Left lobe of liver (tissue), 2 donors: ENCODE data around the gene EEF2. TPM values are rescaled to one million over a fixed set of nuclear protein-coding genes. Genes with fewer than 3 reads are reported as not detected.
A peak's percentile ranks its signal among the peaks of the same experiment; 100 is the strongest.

Experiments used
- ATAC-seq: fragments of 200-7000 bp; cut with Tn5 transposase; one replicate; pipeline ENCODE4 v1.9.1; 2020; ENCODE audit warnings: mild to moderate bottlenecking, moderate library complexity
- DNase-seq: peaks from one replicate; pipeline ENCODE4 v3.0.0-alpha.2; 2020; ENCODE audit warnings: low spot score
- total RNA-seq: library from RNA; stranded (reverse); gene quantifications from one replicate; pipeline ENCODE4 v1.2.1, GENCODE V29; 2021
- donor health status: DM: no; HTN: no; CAD: no; lungs with moderate emphysema.
- donor health status: DM: no; HTN: yes; CAD: no.

Gene EEF2
- 1,272 TPM for total RNA-seq

DNA sequence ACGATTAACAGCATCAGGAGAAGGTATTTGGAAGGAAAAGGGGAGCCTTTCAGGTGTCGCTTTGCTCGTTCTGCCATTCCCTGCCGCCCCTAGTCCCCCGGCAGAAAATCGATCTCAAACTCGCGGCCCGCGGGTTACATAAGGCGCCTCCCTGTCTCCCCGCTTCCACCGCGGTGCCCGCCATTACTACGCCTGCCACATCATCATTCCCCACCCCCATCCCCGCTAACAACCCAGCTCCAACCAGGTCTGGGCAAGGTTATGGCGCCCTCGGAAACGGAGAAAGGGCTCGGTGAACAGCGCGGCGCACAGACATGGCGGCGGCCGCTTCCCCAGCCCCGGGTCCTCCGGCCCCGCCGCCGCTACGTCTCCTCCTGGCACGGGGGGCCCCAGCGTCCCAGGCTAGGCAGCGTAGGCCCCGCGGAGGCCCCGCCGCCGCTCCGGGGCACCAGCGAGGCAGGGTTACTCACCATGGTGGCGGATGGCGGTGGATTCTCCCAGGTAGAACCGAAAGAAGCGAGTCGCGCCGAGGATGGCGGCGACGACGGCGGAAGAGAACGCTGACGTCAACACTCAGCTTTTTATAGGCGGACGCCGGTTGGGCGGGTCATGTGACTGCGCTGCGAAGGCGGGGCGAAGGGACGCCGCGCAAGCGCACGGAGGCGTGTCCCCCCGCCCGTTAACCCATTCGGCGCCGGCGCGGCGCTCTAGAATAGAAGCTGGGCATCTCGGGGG is at the start of gene EEF2:
Gene EEF2, minus strand, starts transcription at position 556 of the 735 bp plus-strand sequence. Its CDS starts 83 bp downstream, at position 473.
- peak; percentile 57 for ATAC-seq

GRCh38 chr19:4034048-4035017 is 49.1 kb upstream of the EEF2 start:
- DNase-seq (no peak), ATAC-seq (peak; percentile 3)

More for the DNA sequence above, at the start of gene EEF2:
- DNase-seq = peak; percentile 91

GRCh38 chr19:4033028-4033956 is 48.0 kb upstream of the EEF2 start:
- DNase-seq = no peak
- no peak for ATAC-seq

DNA sequence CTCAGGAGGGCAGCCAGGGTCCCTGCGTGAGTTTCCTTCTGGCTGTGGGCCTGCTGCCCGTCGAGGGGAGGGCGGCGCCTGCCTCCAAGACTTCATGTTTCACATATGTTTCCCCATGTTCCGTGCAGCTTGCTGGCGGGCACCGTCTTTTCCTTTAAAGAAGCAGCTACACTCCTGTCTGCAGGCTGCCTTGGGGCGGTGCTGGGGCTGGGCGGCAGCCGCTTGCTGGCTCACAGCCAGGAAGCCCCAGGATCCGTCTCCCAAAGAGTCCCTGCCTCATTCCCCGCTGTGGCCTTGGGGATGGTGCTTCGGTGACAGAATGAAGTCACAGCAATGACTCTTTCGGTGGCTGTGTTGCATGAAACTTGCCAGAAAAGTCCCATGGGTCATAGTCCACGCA is 47.2 kb upstream of the EEF2 start:
- no peak for DNase-seq
- ATAC-seq = no peak

DNA sequence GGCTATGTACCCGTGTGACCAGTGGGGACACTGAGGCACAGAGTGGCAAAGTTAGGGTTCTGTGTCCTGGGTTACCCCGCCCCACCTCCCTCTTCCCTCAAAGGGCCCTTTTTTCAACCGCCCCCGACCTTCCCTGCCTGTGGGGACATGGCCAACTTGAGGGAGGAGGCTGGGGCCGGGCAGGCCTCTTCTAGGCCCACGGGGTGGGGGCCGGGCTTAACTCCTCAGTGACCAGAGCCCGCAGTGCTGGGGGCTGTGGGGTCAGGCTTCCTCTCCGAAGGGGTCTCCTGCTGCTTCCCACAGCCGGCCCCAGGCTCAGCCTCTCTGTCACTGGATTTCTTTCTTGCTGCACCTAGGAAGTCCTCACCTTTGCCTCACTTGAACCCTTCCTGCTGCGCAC is 46.2 kb upstream of the EEF2 start:
- no peak for ATAC-seq
- DNase-seq = no peak

- DNase-seq (no peak), ATAC-seq (no peak)
Observed at GRCh38 chr19:4030981-4031380, 45.7 kb upstream of the EEF2 start.

DNA sequence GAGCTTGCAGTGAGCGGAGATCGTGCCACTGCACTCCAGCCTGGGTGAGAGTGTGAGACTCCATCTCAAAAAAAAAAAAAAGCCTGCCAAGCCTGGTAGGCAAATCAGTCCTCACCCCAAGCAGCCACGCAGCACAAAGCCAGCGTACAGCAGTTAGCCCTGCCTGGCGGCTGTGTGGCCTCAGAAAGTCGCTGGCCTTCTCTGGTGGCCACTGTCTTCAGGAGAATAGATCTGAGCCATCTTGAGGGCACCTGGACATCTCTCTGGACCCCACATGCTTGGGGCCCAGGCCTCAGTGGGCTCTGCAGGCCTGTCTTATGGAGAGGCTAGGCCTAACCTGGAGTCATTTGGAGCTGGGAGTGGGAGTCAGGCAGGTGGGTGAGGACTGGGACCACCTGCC is 45.3 kb upstream of the EEF2 start:
- DNase-seq (no peak), ATAC-seq (no peak)

DNA sequence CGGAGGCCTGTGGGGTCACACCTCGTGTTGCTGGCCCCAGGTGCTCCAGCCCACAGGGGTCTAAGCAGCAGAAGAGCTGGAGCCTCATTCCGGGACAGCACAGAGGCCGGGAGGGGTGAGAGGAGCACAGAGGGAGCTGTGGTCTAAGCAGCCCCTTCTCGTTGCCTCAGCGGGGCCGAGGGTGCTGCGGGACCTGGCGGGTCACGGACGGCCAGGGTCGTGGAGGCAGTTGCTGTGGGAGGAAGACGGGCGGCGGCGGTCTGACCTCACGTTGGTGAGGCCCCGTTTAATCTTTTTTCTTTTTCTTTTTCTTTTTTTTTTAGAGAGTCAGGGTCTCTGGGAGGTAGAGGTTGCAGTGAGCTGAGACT is 44.0 kb upstream of the EEF2 start:
- no peak for DNase-seq
- ATAC-seq = no peak

DNA sequence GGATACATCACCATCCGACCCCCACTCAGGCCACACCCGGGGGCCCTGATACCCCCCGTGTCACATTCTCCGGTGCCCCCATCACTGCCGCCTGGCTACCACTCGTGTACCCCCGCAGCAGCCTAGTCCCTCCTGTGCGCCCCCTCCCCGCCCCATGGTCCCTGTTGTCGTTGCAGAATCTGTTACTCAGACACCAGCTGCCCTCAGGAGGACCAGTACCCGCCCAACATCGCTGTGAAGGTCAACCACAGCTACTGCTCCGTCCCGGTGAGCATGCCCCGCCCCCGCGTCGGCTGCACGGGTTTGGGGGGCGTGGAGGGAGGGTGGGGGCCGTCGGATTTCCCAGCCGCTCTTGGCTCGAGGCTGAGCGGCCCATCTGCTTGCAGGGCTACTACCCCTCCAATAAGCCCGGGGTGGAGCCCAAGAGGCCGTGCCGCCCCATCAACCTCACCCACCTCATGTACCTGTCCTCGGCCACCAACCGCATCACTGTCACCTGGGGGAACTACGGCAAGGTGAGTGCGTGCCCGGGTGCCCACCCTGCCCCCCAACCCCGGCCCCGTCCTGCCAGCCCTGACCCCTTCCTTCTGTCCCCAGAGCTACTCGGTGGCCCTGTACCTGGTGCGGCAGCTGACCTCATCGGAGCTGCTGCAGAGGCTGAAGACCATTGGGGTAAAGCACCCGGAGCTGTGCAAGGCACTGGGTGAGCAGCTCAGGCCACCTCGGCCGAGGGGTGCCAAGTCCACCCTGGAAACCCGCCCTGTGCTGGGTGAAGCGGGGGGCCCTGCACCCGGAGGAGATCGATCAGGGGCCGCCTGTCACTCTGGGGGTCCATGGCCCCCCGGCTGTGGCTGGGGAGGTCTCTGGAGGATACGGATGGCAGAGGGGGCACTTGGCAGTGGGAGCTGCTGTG is 43.3 kb upstream of the EEF2 start:
- no peak for DNase-seq

GRCh38 chr19:4027146-4027545 is 41.9 kb upstream of the EEF2 start:
- ATAC-seq (no peak), DNase-seq (no peak)

More for the DNA sequence above, 43.3 kb upstream of the EEF2 start:
- ATAC-seq = no peak

DNA sequence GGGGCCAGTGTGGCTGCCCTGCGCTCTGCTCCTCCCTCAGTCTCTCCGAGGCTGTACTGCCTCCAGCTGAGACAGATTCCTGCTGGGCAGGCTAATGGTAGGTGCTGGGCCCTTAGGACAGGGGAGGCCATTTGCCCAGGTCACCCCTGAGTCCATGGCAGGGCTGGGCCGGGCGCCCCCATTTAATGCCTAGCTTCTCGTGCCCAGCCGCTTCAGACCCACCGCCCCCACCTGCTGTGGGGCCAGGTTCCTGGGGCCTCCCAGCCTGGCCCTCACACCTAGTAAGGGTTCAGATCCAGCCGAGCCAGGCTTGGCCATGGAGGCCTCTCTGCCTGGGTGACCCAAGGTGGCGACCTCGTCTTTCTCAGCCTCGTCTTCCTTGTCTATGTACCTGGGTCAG is 40.1 kb upstream of the EEF2 start:
- no peak for ATAC-seq

GRCh38 chr19:4023600-4024398 is 38.5 kb upstream of the EEF2 start:
- DNase-seq = peak; percentile 48
- peak; percentile 59 for ATAC-seq

More for the DNA sequence above, 40.1 kb upstream of the EEF2 start:
- DNase-seq = no peak

DNA sequence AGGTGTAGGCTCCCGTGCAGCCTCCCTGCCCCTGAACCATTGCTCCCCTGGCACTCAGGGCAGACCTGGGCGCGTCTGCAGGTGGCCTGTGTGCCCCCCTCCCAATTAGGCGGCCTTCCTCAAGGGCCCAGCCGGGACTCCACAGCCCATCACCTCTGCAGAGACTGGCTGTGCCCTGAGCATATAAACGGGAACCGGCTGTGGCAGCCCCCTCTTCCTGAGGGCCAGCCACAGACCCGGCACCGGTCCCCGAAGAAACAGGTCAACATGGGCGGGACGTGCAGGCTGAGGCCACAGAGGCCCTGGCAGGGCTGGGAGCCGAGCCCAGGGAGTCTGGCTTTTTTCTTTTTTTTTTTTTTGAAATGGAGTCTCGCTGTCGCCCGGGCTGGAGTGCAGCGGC is 34.3 kb upstream of the EEF2 start:
- ATAC-seq (no peak), DNase-seq (peak; percentile 42)

- DNase-seq = no peak
- no peak for ATAC-seq
Observed at GRCh38 chr19:4018775-4019504, 33.7 kb upstream of the EEF2 start.

DNA sequence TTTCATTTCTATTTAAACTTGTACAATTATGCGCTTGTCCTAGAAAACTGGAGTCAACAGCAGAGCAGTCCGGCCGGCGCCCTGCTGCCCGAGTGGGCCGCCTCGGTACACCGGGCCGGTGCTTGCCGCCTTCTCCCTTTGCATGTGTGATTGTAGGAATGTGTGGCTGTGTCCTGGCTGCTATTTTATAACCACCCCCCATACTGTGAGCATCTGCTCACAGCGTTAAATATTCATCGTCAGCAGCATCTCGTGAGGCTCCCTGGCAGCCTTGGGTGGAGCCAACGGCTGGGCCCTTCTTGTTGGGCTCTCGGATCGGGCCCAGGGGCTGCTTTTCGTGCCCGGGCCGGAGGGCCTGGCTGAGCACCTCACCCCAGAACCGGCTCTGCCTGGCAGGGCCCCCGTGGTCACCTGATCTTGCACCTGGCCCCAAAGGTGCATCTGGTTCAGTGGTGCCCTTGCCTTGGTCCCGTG is 32.9 kb upstream of the EEF2 start:
- no peak for DNase-seq
- no peak for ATAC-seq

DNA sequence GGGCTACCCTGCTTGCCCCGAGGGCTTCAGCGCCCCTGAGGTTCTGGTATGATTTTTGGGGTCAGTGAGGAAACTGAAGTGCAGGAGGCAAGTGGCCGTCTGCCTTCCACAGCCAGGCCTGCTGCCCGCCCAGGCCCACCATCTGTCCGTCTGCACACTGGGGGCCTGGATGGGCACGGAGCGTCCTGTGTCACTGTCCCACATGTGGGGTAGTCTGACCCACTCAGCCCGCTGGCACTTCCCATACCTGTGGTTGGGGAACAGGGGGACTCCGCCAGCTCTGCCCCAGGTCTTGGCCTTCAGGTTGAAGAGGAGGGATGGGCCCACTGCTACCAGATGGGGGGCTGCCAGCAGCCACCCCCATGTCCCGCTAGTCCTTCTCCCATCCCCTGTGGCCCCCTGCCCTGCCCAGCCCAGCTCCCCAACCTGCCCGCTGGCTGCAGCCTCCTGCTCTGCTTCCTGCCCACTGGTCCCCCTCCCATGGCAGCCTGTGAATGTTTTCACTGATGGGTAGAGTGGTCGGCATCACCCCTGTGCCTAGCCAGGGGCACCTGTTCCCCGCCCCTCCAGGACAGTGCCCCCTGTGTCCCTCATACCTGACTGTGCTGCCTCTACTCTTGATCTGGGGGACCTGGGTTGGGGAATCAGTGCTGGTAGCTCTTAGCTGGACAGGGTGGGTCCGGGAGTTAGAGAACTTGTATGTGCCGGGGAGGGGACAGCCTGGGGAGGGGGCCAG is 31.8 kb upstream of the EEF2 start:
- DNase-seq (peak; percentile 44), ATAC-seq (no peak)

GRCh38 chr19:4016486-4016885 is 31.2 kb upstream of the EEF2 start:
- DNase-seq (peak; percentile 49), ATAC-seq (peak; percentile 47)
